Mononuclear cell (primary cell): ENCODE measurements around the gene SLC27A4. TPM values are rescaled to one million over a fixed set of nuclear protein-coding genes. Genes with fewer than 3 reads are reported as not detected.

Experiments
- H3K27me3 ChIP-seq: 2 replicates; pipeline ENCODE4 v1.6.0; 2011; ENCODE audit warnings: low read length, control low read depth; ENCODE audit not compliant: insufficient read depth
- H3K4me1 ChIP-seq: 2 replicates; pipeline ENCODE4 v1.5.1; 2011; ENCODE audit warnings: mild to moderate bottlenecking, low read length, control low read depth; ENCODE audit not compliant: insufficient read depth
- H3K4me3 ChIP-seq: 2 replicates; pipeline ENCODE4 v1.5.1; 2011; ENCODE audit warnings: mild to moderate bottlenecking, low read length, moderate library complexity
- H3K9me3 ChIP-seq: 2 replicates; pipeline ENCODE4 v1.5.1; 2011; ENCODE audit warnings: low read depth, mild to moderate bottlenecking, control low read depth, low read length
- total RNA-seq: library from RNA; depleted of rRNA; stranded (reverse); fragments of >200 nt; gene quantifications from one replicate; pipeline ENCODE4 v1.2.3, GENCODE V29; 2012

The SLC27A4 gene
- total RNA-seq, 1 donor: 2.1 TPM

DNA sequence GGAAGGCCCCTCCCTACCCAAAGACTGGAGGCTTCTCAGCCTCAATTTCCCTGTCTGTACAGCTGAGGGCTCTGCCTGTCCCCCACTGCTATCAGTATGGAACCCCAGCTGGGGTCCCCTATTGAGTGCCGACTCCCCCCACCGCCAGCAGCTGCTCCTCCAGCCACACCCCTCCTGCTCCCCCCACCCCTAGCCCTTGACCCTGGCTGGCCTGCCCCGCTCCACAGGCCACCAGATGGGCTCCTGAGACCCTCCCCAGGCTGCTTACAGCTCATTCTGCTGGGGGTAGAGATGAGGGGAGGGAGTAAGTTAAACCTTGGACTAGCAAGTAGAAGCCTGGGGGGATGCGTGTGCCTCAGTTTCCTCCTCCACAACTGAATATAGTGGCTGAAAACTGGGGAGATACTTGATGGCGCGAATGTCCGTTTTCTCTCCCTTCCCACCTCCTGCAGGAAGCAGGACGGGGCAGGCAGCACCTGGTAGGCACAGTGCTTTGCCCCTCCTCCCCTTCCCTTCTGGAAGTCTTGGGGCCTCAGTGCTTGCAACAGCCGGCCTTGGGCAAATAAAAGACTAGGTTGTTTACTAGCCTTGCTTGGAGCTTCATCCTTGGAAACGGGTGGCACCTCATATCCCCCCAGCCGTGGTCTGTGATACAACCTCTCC lies 50.0 kb downstream of the SLC27A4 start:
- Histone ChIP-seq H3K27me3 (no peaks in the 10 kb centered on the region), H3K4me1 (no peaks in the 10 kb centered on the region), H3K4me3 (no peak overlapping the region), H3K9me3 (no peaks in the 10 kb centered on the region)

DNA sequence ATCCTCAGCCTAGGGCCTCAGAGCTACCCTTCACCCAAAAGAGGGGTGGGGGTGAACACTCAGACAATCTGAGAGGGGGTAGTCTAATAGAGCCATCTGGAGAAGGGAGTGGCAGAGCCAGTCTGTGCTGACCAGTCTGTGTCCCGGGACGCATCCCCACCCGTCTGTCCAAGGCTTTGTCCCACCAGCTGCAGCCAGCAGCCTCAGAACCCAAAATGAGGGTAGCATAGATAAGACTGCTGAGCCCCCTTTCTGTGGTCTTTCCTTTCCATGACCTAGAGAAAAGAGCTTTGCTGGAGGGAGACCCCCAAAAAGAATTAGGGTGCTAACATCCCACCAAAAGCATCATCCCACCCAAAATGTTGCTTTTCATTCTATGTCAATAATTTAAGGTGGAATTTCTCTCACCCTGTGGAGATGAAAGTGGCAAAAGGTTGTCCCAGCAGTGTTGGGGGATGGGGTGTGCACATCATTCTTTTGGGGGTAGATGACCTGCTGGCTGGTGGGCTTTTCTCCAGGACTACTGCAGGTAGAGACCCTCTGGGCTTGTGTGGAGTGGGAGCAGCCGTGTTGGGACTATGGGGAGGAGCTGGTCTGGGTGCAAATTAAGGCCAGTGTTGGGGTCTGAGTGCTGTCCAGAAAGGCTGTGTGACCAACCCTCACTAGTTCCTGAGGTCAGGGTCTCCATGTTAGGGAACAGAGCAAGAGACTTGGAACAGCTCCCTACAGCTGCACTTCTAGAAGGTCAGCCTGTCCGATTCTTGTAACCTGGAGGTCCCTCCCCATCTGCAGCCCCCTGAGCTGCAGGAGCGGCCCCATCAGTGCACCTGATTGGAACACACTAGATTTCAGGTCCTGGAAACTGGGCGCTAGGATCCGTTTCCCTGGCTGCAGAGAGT lies 50.7 kb downstream of the SLC27A4 start:
- H3K4me3 ChIP-seq: no peak overlapping the region
- H3K4me1 ChIP-seq: no peaks in the 10 kb centered on the region
- no peaks in the 10 kb centered on the region for H3K27me3 ChIP-seq
- H3K9me3 ChIP-seq: no peaks in the 10 kb centered on the region

DNA sequence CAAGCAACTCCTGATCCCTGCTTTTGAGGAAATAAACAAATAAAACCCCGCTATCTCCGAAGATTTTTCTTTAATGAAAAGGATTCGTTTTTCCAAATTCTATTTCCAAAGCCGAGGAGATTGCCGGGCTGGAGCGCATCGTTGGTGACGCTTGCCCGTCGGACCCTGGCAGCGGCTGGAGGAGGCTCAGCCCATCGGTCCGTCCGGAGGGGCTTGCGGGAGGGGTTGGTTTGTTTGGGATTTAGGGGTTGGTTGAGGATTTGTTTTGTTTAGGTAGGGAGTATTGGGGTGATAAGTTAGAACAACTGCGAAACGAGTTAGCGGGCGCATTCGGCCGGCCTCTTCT lies 51.6 kb downstream of the SLC27A4 start:
- peaks cover 3% of the 10 kb centered on the region for H3K4me1 ChIP-seq

DNA sequence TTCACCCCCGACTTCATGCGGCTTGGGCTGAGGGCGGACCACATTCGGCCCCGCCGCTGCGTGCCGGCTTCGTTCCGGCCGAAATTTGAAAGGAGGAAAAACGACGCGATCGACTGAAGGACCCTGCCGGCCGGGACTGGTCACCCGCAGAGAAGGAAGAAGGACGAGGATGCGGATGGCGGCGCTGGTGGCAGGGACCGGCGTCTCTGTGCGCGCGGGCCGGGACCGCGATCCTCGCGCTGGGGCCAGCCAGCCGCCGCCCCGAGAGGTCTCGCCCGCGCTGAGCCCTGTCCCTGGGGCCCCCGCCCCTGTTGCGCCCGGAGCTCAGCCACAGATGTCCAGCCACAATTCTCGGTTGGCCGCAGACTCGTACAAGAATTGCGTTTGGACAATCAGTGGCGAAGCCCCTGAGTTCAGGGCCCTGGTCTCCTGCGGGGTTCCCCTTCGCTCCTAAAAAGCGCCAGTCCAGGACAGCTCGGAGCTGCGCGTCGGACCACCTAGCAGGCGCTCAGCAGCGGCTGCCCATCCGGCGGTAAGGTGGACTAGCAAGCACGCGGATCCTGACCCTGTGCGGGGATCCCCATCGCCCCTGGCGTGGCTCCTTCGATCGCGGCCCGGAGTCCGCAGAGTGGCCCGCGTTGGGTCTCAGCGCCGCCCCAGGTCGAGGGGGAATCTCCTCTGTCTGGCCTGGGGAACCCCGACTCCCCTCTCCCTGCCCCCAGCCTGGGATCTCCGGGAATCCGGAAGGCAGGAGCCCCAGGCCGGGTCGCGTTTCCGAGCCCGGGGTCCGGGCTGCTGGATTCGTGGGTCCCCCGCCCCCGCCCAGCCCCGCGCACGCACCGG lies 52.2 kb downstream of the SLC27A4 start:
- Histone ChIP-seq H3K27me3 (no peaks in the 10 kb centered on the region), H3K4me3 (no peak overlapping the region), H3K9me3 (no peaks in the 10 kb centered on the region), H3K4me1 (peaks cover 9% of the 10 kb centered on the region)

More for the DNA sequence above, 51.6 kb downstream of the SLC27A4 start:
- H3K9me3 ChIP-seq: no peaks in the 10 kb centered on the region
- no peaks in the 10 kb centered on the region for H3K27me3 ChIP-seq
- no peak overlapping the region for H3K4me3 ChIP-seq

DNA sequence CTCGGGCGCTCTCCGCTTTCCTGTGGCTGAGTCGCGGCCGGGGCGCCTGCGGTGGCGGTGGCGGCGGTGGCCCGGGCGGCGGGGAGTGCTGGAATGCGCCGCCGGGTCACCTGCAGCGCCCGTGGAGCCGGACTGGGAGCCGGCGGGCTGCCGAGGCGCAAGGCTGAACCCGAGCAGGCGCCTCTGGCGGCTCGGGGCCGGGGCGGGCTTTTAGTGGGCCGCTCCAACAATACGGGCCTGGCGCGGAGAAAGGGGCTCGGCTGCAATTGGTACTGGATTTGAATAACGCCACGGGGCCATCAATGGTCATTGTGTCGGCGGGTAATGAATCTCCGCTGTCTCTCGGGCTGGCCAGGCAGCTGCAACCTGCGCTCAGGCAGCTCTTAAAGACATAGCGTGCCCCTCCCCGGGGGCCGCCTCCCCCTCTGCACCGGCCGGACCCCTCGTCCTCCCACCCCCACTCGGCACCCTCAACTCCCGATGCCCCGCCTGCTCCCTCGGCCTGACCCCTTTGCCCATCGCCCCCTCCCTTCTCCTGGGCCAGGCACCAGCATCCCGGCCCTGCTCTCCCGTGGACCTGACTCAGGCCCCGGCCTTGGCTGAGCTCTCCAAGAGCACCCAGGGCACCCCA lies 52.9 kb downstream of the SLC27A4 start:
- Histone ChIP-seq H3K4me1 (peaks cover 10% of the 10 kb centered on the region), H3K27me3 (no peaks in the 10 kb centered on the region), H3K9me3 (no peaks in the 10 kb centered on the region), H3K4me3 (no peak overlapping the region)

DNA sequence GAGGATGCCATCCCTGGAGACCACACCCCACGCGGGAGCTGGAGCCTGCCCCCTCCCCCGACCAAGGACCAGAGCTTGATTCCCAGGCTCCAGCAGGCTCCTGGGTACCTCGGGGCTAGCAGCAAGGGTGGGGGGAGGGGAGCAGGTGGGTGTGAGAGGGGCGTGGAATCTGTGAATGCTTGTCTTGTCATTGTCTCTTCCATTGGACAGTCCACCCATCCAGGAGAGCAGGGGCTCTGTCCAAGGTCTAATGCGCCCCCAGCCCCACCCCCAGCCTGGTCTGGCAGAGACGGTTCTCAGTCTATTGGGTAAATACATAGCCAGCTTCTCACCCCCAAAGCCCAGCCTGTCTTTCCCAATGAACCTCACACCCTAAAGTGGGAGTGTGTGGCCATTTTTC lies 53.6 kb downstream of the SLC27A4 start:
- Histone ChIP-seq H3K4me1 (peaks cover 10% of the 10 kb centered on the region), H3K27me3 (no peaks in the 10 kb centered on the region)

DNA sequence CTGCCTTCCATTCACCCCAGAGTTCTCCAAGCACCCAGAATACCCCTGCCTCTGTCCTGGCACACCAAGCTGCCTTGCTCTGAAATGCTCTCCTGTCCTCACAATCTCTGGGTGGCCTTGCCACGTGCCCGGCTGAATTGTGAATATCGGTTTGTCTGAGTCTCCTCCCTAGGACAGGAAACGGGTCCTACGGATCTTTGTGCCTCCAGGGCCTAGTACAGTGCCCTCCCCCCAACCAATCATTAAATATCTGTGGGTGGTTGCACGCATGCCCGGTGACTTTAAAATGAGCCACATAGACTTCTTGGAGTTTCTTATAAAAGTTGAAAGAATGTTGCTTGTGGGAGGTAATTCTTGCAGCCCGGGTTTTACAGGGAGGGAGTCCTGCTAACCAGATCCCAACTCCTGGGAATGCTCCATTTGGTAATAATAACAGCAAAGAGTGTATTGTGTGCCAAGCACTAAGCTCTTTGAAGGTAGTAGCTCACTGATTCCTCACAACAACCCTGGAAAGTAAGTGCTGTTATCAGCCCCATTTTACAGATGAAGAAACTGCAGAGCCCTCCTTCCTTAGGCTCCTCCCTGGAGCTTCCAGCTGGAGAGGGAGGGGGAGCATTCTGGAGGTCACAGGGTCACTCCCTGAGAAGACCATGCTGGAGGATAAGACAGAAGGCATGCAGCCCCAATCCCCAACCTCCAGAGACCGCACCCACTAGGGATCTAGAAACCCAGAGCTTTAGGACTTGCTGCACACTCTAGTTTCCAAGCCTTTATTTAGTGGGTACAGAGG lies 54.2 kb downstream of the SLC27A4 start:
- Histone ChIP-seq H3K9me3 (no peaks in the 10 kb centered on the region), H3K4me3 (no peak overlapping the region), H3K4me1 (peaks cover 10% of the 10 kb centered on the region), H3K27me3 (no peaks in the 10 kb centered on the region)

More for the DNA sequence above, 53.6 kb downstream of the SLC27A4 start:
- no peak overlapping the region for H3K4me3 ChIP-seq
- H3K9me3 ChIP-seq: no peaks in the 10 kb centered on the region

DNA sequence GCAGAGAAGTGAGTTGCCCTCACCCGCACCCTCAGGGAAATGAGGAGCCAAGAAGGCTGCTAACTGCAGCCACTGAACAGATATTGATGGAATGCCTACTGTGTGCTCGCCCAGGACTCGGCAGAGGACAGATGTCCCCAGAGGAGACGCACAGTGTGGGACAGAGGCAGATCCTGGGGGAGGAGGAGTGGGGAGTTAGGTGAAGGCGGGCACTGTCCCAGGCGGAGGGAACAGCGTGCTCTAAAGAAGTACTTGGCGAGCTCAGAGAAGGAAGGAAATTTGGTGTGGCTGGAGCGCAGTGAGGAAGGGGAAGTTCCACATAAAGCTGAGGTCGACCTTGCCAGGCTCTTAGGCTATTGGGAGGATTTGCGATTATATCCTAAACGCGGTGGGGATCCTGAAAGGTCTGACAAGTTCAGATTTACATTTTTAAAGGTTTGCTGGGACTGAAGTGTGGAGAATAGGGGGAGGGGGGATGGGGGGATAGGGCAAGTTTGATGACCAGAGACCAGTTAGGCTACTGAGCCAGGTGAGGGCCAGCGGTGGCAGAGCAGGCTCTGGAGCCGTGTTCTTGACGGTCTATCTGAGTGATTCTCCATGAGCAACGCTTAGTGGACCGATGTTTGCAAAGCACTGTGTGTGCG lies 56.8 kb downstream of the SLC27A4 start:
- Histone ChIP-seq H3K9me3 (no peaks in the 10 kb centered on the region), H3K27me3 (no peaks in the 10 kb centered on the region), H3K4me1 (peaks cover 10% of the 10 kb centered on the region), H3K4me3 (no peak overlapping the region)

DNA sequence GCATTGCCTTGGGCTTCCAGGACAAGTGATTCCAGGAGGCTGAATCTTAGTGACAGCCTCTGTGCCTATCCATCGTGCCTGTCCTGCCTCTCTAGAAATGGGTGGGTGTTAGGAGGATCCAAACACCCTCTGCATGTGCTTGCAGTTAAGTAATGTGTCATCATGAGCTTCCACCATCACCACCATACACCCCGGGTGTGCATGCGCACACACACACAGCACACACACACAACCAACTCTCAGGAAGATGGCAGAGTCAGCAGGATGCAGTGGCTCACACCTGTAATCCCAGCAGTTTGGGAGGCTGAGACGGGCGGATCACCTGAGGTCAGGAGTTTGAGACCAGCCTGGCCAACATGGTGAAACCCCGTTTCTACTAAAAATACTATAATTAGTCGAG lies 57.5 kb downstream of the SLC27A4 start:
- Histone ChIP-seq H3K9me3 (no peaks in the 10 kb centered on the region), H3K27me3 (no peaks in the 10 kb centered on the region), H3K4me3 (no peak overlapping the region), H3K4me1 (peaks cover 10% of the 10 kb centered on the region)

DNA sequence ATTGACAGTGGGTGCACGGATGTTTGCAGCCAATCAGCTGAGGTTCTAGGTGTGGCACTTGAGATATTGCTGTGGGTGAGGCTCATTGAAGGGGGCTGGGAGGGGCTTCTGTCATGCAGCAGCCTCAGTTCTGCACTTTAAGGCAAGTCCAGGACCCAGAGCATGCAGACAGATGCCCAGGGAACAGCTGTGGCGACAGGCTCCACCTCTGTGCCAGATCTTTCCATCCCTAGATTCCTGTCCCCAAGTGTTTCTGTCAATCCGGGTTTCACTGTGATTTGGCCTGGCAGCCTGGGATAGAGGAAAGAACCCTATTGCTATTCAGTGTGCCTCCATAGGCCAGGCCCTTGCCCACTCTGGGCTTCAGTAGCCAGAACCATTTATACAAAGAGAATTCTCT lies 59.5 kb downstream of the SLC27A4 start:
- peaks cover 10% of the 10 kb centered on the region for H3K4me1 ChIP-seq
- no peaks in the 10 kb centered on the region for H3K27me3 ChIP-seq
- H3K9me3 ChIP-seq: no peaks in the 10 kb centered on the region
- H3K4me3 ChIP-seq: no peak overlapping the region

DNA sequence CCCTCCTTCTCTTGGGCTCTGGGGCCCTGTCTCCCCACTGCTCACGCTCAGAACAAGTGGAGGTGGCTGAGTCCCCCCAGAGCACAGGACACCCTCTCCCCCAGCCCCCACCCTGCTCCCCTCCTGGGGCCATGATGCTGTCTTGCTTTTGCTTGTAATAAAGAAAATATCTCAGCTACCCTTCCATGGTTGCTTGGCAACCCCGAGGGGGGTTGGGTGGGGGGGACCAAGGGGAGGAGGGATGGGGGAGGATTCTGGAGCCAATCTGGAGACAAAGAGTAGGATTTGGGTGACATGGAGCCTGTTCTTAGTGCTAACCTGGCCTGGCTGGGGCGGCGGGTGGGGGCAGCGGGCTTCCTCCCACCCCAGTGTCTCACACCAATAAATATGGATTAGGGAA lies 64.2 kb downstream of the SLC27A4 start:
- H3K4me1 ChIP-seq: no peaks in the 10 kb centered on the region
- H3K27me3 ChIP-seq: peaks cover 7% of the 10 kb centered on the region
- no peak overlapping the region for H3K4me3 ChIP-seq
- no peaks in the 10 kb centered on the region for H3K9me3 ChIP-seq

DNA sequence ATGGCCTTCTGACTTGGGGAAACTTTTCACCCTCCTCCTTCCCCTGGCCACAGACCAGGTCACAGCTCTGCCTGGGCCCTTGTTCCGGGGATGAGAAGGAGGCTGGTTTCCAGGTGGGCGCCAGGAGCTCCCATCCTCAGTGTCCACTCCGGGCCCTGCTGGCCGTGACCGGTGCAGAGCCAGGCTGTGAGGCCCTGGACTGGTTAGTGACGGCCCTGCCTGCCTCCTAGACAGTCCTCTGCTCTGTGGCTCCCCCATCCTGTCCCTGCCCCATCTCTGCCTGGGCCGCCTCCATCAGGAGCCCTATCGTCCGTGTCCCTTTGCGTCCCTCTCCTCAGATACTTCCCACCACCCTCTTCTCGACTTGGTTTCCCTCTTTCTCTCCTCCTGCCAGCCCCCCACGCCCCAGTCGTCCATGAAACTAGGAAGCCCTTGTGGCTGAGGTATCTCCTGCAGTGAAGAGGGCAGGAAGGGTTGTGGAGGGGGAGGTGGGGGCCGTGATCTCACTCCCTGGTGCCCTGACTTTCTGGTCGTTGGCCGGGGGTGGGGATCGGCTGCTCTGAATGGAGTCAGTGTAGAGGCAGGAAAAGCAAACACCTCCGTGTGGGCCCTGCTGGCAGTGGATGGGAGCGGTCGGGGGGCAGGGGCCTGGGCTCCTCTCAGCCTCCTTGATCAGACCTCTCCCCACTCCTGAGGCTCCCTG lies 64.9 kb downstream of the SLC27A4 start:
- Histone ChIP-seq H3K4me1 (no peaks in the 10 kb centered on the region), H3K9me3 (no peaks in the 10 kb centered on the region), H3K27me3 (peaks cover 7% of the 10 kb centered on the region), H3K4me3 (no peak overlapping the region)

DNA sequence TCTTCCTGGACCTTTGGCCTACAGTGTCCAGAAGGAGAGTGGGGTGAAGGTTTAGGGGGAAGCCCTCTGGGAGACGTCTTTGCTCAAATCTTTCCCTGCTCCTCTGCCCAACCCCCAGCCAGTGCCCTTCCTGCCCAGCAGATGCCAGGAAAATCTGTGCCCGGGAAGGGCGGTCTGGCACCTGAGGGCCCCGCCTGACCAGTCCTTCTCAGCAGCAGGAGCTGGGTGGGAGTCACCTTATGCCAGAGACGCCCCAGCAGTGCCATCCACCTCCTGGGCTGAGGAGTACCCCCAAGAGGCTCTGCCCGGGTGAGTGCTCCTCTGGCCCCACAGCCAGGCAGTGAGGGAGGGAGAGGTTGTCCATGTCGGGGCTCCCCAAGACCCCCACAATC lies 65.4 kb downstream of the SLC27A4 start:
- H3K27me3 ChIP-seq: peaks cover 7% of the 10 kb centered on the region
- H3K4me3 ChIP-seq: no peak overlapping the region
- no peaks in the 10 kb centered on the region for H3K9me3 ChIP-seq
- no peaks in the 10 kb centered on the region for H3K4me1 ChIP-seq
